ENCODE results near the gene WDR90.

- TF ChIP-seq CTCF (optimal IDR thresholded peaks at IDR 0.05 in 1 of 3, IDR thresholded peaks at IDR 0.05 in 1 of 3, conservative IDR thresholded peaks at IDR 0.05 in 1 of 3; ENCODE audit: extremely low read depth in 1 of 3, insufficient read depth in 2 of 3, low read length in 3 of 3) (no peak), EZH2 (IDR thresholded peaks at IDR 0.05; ENCODE audit: low read length) (no peak)
These were observed 10.9 kb downstream of the WDR90 start for GRCh38 chr16:660132-660458.

Measured in keratinocyte (primary cell).